Measurements from ENCODE around the gene NUP85. TPM values are rescaled to one million over a fixed set of nuclear protein-coding genes. Genes with fewer than 3 reads are reported as not detected.
A peak's percentile ranks its signal among the peaks of the same experiment; 100 is the strongest.

Gene NUP85
- total RNA-seq, 4 donors from 2014 or later = 19.6 to 62.3 (median 22.3) TPM

GRCh38 chr17:75260641-75261335 is 55.3 kb downstream of the NUP85 start:
- no peak for TF ChIP-seq EP300 (IDR thresholded peaks at IDR 0.05)
- TF ChIP-seq CTCF (IDR thresholded peaks at IDR 0.05) = peak in 3 of 4 experiments; percentile 5 to 16 (median 14)
- no peak for TF ChIP-seq POLR2AphosphoS5 (IDR thresholded peaks at IDR 0.05)
- Histone ChIP-seq H3K4me3 (peak overlapping the region; percentile 70 to 99), H3K27me3 (no peaks in the 10 kb centered on the region), H3K36me3 (peaks cover 0 to 30% of the 10 kb centered on the region in 2 donors), H3K4me1 (peaks cover 8 to 49% (median 24%) of the 10 kb centered on the region in 3 donors), H3K27ac (peak overlapping the region; percentile 77 to 95 (median 90)), H3K9me3 (no peaks in the 10 kb centered on the region)
- 0 to 11% methylated on average over 4 to 10 of the region's 31 CpGs for WGBS, 2 donors (ENCODE audit: low coverage in 1 of 2)
- ATAC-seq = no peak

- H3K36me3 ChIP-seq = peaks cover 0 to 37% of the 10 kb centered on the region in 2 donors
- H3K4me1 ChIP-seq = peaks cover 8 to 49% (median 24%) of the 10 kb centered on the region in 3 donors
- H3K27me3 ChIP-seq = no peaks in the 10 kb centered on the region
- ATAC-seq = peak; percentile 98
- WGBS, 2 donors (ENCODE audit: low coverage in 1 of 2) = 0% methylated on average over 4 to 17 of the region's 69 CpGs
- peak within 1 kb of the TSS; percentile 70 to 99 for H3K4me3 ChIP-seq
- TF ChIP-seq POLR2AphosphoS5 (IDR thresholded peaks at IDR 0.05) (peak; percentile 60), POLR2A (IDR thresholded peaks at IDR 0.05) (peak; percentile 47 to 48), EP300 (IDR thresholded peaks at IDR 0.05) (no peak), CTCF (IDR thresholded peaks at IDR 0.05) (peak in 2 of 4 experiments; percentile 10 to 14)
- H3K27ac ChIP-seq = peak within 1 kb of the TSS; percentile 77 to 95 (median 90)
- no peaks in the 10 kb centered on the region for H3K9me3 ChIP-seq
Measured at GRCh38 chr17:75261336-75262111, 56.0 kb downstream of the NUP85 start, which contains the start of the genes GGA3 and MRPS7. GGA3 (minus strand) TSS chr17:75261606; CDS start chr17:75261587, 19 bp downstream. MRPS7 (plus strand) TSS chr17:75261879; CDS start chr17:75261901, 22 bp downstream.

- 5 to 20% methylated on average over 1 to 4 of the region's 23 CpGs for WGBS, 2 donors (ENCODE audit: low coverage in 1 of 2)
- peak; percentile 37 for ATAC-seq
- no peak for TF ChIP-seq POLR2A (IDR thresholded peaks at IDR 0.05)
- TF ChIP-seq CTCF (IDR thresholded peaks at IDR 0.05) = no peak
- no peak for TF ChIP-seq EP300 (IDR thresholded peaks at IDR 0.05)
- no peak for TF ChIP-seq POLR2AphosphoS5 (IDR thresholded peaks at IDR 0.05)
Measured at GRCh38 chr17:75262112-75262606, 56.7 kb downstream of the NUP85 start.

GRCh38 chr17:75263055-75263454 is 57.6 kb downstream of the NUP85 start:
- no peak for ATAC-seq
- no peaks in the 10 kb centered on the region for H3K27me3 ChIP-seq
- H3K4me3 ChIP-seq = no peak overlapping the region
- H3K27ac ChIP-seq = no peak overlapping the region
- H3K4me1 ChIP-seq = peaks cover 8 to 52% (median 24%) of the 10 kb centered on the region in 3 donors
- peaks cover 0 to 50% of the 10 kb centered on the region in 2 donors for H3K36me3 ChIP-seq
- H3K9me3 ChIP-seq = no peaks in the 10 kb centered on the region
- WGBS, 2 donors (ENCODE audit: low coverage in 1 of 2) = 92% methylated on average over 3 of the region's 4 CpGs; no CpG with 5 or more reads in 1 of the 2 donors
- TF ChIP-seq EP300 (IDR thresholded peaks at IDR 0.05) (no peak), CTCF (IDR thresholded peaks at IDR 0.05) (no peak), POLR2AphosphoS5 (IDR thresholded peaks at IDR 0.05) (no peak), POLR2A (IDR thresholded peaks at IDR 0.05) (no peak)

More at GRCh38 chr17:75262112-75262606, 56.7 kb downstream of the NUP85 start:
- Histone ChIP-seq H3K9me3 (no peaks in the 10 kb centered on the region), H3K27me3 (no peaks in the 10 kb centered on the region), H3K27ac (peak overlapping the region; percentile 77 to 95 (median 90)), H3K36me3 (peaks cover 0 to 43% of the 10 kb centered on the region in 2 donors), H3K4me1 (peaks cover 8 to 49% (median 24%) of the 10 kb centered on the region in 3 donors), H3K4me3 (peak overlapping the region; percentile 70 to 99)

All from gastroesophageal sphincter (tissue), 4 donors.